NCI-H748 treated with DMSO at 0.1 percent for 48 hours (cell line): ENCODE measurements around the gene HEXA.

ENCODE experiments used
- DNase-seq: peaks from one replicate; lab custom pipeline; 2025; lab: John Stamatoyannopoulos, UW

HEXA gene

DNA sequence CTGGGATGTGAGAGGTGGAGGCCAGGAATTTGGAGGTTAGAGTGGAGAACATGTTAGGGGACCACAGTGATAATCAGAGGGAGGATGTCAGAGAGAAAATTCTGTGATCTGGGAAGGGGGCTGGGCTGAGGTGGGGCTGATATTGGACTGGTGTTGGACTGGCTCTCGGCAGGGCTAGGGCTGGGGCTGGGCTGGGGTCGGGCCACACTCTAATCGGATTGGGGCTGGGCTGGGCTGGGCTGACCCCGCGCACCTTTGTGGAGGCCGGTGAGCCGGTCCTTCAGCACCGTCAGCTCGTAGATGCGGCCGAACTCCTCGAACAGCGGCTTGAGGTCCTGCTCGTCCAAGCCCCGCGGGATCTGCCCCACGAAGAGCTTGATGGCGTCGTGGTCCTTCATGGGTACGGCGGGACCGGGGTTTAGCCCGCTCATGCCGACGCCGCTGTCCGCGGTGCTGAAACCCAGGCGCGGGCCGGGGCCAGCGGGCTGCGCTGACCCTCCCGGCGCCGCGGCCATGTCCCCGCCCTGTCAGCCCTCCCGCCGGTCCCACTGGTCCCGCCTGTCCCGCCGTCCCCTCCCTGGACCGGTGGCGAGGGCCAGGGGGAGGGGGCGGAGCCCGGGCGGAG is 56.3 kb downstream of the HEXA start:
- no peak for DNase-seq

DNA sequence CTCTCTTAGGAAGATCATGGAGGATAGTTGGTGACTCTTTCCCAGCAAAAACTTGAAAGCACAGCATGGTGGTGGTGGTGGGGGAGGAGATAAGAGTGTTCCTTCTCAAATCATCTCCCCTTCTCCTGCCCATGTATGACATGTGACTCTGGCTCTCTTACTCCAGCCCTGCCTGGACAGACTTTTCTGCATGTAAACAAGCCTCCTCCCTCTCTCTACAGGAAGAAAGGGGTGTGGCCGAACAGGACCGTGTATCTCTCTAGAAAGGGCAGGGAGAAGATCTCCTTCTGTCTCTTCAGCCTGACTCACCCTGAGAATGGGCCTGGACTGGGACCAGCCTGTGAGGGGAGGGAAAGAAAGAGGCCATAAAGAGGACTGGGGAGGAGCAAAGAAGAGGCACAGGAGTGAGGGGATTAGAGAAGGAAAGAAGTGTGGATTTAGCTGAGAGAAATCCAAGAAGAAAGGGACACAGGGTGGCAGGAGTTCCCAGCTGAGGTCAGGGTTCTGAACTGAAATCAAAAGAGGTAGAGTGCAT is 57.3 kb downstream of the HEXA start:
- no peak for DNase-seq

DNA sequence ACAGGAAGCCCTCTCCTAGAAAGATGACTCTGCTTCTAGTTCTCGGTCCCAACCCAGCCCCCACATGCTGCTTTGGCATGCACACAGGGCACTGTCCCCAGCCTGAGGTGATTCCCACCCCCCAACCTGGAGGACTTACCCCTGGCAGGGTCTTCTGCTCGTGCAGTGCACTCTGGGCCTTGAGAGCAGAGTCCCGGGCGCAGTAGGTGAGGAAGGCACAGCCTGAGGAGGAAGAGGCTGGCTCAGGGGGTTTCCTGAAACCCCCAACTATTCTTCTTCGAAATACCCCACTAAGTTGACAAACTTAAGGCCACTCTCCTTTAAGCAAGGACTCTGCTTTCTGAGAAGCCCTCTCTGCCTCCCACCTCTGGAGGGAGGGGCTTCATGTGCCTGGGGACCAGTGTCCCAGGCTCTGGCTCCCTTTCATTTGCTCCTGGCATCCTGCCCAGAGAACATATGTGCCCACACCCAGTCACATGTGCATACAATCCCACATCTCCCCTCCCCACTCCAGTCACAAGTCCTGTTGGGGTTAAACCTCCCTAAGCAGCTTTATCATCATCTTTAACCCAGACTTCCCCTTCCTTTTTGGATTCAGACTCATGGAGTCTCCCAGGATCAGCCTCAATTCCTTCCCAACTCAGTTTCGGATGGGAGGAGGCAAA is 60.0 kb downstream of the HEXA start:
- peak; percentile 21 for DNase-seq

DNA sequence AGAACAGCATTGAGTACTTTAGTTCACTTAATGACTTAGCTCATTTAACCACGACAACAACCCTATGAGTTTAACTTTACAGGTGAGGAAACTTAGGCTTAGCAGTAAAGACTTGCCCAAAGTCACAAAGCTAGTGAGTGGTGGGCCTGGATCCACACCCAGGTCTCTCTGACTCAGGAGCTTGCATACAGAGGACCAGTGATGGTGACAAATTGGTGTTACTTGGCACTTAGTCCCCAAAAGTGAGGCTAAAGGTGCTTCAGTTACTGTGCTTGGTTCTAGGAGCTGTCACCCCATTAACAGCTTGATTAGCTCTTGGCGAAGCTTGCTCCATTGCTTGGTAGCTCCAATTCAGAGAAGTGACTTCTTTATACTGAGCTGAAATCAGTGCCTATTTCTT is 61.9 kb downstream of the HEXA start:
- no peak for DNase-seq

DNA sequence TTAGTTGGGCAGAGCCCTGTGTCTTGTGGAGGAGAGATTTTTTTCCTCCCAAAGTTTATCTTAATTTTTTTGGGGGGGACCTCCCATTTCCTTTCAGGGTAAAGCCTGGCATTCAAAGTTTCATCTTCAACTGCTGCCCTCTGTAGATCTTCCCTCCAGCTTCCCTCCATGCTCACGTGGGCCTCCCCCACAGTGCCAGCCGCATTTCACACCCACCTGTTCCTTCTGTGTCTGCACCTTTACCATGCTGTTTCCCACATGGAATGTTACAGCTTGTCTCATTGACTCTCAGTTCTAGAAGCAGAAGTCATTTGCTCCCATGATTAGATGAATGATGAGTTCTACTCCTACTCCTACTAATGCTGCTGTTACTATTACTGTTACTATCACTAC is 62.4 kb downstream of the HEXA start:
- DNase-seq = no peak

DNA sequence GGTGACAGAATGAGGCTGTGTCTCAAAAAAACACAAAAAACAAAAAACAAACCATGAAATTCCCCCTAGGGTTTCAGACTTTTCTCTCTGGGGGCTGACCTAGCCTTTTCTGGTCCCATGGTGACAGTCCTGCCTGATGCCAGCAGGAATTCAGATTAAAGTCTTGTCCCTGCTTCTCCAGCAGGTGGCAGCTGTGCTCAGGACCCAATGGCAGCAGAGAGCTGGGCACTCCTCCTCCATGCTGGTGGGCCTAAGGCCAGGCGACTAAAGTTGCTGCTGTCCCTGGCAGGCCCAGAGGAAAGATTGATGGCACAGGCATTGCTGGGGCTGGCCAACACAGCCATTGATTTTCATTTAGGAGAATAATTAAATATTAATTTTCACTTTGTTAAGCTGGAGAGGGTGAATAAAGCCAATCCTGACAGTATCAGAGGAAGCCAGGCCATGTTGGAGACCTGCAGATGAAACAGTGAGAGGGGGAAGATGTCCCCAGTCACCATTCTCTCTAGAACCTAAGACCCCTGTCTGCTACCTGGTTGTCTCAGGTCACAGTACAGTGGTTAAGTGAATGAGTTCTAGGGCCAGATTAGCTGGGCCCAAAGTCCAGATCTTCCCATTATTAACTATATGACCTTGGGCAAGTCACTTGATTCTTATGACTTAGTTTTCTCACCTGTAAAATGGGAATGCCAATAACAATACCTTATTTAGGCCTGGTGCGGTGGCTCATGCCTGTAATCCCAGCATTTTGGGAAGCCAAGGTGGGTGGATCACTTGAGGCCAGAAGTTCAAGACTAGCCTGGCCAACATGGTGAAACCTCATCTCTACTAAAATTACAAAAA is 63.0 kb downstream of the HEXA start:
- DNase-seq = peak; percentile 8

DNA sequence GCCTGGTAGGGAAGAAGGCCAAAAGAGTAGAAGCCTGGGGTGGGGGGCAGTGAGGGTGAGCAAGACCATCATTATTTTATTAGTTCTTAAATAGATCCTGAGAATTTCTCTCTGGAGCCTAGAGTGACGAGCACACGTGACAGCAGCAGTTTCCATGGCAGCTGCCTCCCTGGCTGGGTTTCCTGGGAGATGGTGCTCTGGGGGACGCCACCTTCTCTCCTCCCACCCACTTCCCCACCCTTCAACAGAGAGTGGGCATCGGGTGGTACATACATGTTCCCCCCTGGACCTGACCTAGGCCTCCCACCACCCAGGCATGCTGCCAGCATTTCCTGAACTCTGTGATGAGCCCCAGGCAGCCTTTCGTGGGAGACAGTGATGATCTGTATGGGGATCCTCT is 68.8 kb downstream of the HEXA start:
- DNase-seq = no peak

DNA sequence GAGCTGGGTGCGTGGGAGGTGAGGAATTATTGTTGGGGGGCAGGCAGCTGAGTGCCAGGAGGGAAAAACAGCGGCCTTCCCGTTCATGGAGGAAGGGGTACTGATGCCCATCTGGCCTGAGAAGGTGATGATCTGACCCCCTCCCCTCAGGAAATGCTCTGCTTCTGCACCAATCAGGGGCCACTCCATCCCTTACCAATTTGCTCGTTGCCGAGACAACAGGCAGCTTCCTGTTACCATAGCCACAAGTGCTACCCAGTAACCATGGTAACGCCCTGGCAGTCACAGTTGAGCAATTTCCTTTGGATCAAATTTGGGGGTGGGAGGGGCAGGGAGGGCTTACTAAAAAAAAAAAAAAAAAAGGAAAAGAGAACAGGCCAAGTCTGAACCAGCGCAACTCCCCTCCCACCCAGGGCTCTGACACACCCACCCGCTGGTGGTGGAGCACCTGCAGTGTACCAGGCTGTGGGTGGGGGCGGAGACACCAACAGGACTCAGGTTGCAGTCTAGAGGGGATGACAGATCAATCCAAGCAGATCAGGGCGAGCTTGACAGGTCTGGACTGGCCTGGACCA is 69.5 kb downstream of the HEXA start:
- DNase-seq = peak; percentile 31

DNA sequence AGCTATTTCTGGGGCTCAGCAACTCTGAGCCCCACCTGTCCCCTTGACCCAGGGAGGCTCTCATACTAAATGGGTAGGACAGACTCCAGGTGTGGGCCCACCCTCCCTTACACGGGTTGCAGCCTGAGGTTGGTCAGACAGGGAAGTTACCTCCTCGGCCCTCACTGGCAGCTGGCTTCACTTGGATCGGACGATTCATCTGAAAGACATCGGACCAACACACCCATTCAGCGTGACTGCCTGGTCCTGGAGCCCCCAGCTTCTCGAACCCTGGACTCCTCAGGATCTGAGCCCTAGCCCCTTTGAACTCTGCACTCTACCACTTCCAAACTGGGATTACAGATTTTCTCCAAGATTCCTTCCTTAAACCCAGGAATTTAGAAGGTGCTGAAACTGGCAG is 71.2 kb downstream of the HEXA start:
- no peak for DNase-seq

DNA sequence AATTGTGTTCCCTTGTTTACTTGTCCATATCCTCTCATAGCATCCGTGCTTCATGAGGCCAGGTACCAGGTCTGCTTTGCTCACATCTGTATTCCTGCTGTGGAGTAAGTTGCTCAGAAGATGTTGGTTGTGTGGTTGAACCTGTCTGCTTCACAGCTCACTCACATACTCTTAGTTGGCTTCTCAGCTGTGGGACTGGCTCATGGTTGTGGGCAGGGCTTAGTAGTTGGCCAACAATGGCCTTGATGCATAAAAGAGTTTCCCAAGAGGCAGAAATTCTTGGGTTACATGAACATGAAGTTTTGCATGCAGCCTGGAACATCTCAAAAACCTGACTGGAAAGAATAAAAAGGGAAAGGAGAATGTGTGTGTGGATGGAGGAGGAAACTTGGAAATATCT is 72.9 kb downstream of the HEXA start:
- DNase-seq = no peak
